HUDEP-2 (cell line): Measurements from ENCODE around the gene NME5.

ENCODE experiments used
- DNase-seq, 76 experiments: peaks; one replicate each; lab custom pipeline; 2025; ENCODE audit not compliant: unreplicated experiment in 76 of 76; lab: John Stamatoyannopoulos, UW

NME5 gene

DNA sequence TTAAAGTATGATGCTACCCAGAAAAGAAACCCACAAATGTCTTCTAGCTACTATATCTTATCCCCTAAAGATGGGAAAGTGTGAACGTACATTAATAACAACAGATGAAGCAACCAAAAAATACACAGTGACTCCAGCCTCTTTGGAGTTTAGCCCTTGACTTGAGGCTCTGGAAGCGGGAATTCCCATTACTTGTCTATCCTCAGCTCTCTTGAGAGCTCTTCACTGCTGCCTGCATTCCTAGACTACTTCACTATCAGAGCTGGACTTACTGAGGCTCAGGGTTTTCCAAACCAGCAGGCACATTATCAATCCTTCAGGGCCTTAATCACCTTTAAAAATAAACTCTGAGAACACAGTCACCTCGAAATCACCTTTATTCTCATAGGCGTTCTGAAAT lies 1.0 kb upstream of the NME5 start:
- DNase-seq = no peak

DNA sequence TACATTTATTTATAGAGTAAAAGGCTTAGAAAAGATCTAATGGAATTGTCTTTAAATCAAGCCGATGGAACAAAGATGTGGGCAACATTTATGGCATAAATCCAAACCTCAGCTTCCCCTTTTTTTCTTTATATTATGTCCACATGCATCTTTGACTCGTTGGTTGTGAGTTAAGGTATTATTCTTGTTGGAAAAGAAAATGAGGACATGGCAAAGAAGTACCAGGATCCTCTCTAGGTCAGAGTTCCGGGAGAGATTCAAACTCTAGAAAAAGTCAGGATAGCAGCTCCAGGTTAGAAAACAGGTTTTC lies 508 bp upstream of the NME5 start:
- no peak for DNase-seq

DNA sequence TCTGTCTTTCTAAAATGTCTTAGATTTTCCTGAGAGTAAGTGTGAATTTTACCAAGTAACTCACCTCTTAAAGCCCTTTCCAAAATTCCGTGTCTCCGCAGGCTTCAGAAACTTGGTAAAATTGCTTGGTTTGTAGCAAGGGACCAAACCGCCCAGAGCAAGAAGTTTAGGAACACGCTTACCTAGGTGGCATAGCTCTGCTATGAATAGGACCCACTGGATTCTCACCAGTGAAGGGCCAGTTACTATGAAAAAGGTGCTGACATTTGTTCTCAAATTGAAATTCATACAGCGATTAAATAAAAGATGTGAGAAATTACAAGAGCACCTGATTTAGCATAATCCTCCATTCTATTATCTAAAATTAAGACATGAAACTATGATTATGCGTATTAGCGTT lies 6.7 kb downstream of the NME5 start:
- no peak for DNase-seq

DNA sequence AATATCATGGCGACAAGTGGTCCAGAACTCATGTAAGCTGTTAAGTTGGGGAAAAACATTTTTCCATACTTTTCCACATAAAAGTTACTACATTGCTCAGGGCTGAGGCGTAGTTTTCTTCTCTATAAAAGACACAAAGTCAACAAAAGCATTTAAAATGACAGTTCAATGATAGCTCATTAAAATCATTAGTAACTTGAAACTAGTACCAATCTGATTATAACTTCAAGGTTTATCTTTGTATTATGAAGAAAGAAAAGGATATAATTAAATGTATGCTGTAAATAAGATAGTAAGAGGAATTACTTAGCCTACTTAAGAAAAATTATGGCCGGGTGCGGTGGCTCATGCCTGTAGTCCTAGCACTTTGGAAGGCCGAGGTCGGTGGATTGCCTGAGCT lies 9.9 kb downstream of the NME5 start:
- DNase-seq = no peak

DNA sequence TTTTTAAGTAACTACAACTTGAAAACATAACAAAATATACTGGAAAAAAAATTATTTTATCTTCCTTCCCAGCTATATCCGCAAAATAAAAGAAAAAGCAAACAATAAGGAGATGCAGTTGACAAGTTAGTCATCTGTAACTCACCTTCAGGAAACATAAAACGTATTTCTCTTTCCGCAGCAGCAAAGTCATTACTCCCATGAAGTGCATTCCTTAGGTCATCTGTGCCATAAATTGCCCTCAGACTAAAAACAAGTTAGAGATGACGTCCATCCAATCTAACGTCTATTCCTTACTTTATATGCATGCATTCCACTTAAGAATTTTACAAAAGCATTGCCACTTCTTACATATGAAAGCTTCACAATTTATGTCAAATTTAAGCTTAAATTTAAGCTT lies 10.9 kb downstream of the NME5 start:
- DNase-seq = no peak

DNA sequence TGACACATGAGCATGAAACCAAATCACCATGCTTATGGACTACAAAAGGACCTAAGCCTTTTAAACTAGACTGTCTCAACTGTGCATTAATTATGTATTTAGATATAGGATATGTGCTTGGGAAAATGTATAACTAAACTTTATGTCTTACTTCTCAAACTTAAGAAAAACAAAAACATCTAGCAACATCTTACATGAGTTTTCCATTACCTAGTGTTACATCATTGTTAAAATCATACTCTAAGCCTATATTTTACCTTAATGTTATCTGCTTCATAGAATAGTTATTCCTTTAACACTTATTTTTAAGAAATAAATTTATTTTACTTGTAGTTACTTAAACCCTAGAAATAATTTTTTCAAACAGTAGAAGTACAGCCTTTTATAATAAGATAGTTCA lies 24.0 kb downstream of the NME5 start:
- no peak for DNase-seq

DNA sequence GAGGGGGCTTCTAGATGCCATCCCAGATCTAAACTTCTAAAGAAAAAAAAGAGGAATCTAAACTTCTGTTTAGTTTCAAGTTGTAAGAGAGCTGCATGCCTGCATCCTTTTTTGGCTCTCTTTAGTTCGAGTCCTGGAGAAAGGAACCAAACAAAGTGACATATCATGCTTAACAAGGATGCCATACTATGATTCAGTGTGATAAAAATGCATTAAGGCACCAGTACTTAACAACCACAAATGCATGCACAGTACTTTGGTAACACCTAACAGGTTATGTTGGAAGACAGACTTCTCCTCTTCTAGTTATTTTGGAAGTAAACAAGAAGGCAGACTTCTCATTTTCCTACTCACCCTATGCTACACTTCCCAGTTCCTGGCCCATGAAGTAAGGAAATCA lies 27.3 kb downstream of the NME5 start:
- DNase-seq = no peak

DNA sequence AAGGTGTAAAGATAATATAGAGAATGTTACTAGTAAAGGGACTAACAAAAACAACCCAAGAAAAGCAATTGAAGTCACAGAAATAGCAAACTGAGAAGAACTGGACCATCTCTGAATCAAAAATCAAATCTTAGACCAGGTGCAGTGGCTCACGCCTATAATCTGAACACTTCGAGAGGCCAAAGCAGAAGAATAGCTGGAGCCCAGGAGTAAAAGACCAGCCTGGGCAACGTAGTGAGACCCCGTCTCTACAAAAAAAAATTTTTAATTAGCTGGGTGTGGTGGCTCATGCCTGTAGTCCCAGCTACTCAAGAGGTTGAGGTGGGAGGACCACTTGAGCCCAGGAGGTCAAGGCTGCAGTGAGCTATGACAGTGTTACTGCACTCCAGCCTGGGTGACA lies 28.0 kb downstream of the NME5 start:
- DNase-seq = no peak

DNA sequence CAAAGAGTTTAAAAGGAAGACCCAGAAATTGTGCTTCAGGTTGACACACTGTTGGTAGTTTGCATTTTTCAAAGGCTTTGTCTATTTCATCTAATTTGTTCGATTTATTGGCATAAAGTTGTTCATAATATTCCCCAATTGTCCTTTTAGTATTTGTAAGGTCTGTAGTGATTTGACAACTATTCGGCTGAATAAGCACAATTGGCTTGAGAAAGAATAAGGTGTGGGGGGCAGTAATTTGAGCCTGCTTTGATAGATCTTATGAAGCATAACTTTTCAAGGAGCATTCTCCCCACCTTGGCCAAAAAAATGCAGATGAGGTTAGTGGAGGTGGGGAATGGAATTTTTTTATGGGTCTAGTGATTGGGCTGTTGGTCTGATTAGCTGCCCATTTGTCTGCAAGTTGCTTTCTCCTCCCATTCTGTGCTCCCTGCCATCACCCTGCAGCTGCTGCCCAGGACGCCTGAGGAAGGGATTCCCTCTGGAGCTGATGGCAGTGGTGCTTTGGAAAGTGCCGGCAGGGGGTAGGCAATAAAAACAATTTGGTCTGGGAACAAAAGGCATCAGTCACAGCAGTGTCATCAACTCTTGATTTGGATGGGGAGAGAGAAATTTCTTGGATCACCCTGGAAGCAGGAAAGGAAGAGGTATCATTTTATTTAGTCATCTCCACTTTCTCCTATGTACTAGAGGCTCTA lies 28.8 kb downstream of the NME5 start:
- DNase-seq = no peak

DNA sequence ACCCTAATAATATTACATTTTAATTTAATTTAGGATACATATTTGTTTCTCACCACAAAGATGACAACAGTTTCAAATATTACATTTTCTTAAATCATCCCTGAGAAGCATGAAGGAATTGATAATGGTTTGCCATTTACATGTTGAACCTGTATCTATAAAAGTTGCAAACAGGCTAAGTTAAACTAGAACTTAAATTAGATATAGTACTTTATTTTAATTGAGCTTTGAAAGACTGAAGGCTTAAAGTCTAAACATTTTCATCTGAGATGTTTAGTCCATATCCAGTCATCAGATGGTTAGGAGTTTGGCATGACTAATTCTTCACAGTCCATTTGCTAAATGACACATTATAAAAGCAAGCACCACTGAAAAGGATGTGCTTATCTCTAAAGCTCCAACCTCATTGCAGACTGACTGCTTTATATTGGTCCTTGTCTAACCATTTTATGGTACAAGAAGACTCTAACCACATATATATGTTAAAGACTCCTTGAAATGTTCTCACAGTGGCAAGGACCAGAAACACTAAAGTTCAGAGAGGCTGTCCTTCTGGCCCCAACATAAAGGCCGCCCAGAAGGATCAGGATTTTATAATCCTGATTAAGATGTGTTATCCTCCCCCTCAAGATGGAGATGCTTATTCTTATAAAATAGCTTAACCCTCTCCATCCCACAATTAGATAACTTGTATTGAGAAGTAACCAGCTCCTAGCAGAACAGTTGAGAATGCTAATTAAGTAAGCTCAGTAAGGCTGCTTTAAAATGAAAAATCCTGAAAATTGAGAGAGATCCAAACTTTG lies 29.6 kb downstream of the NME5 start:
- no peak for DNase-seq

DNA sequence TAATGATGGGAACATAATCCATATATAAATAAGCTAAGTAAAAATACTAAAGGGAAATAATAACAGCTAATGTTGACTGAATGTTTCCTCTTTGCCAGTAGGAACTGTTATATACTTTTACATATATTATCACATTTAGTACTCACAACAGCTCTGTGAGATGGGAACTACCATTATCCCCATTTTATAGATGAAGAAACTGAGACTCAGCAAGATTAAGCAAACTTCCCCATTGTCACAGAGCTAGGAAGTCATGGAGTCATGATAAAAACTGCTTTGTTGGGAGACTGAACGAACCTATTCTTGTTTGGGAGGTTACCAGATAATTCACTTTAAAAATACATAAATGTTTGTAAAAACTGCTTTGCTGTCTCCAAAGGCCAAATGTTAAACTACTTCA lies 32.0 kb downstream of the NME5 start:
- DNase-seq = no peak

DNA sequence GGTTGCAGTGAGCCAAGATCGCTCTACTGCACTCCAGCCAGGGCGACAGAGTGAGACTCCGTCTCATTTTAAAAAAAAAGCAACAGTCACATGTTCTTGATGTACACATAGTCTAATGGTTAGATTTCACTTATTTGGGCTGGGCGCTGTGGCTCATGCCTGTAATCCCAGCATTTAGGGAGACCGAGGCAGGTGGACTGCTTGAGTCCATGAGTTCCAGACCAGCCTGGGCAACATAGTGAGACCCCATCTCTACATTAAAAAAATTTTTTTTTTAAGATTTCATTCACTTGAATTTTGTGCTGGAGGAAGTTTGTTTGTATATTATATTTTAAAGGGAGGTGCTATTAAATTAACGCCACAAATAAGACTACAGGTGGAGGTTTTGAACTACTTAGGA lies 33.5 kb downstream of the NME5 start:
- no peak for DNase-seq

DNA sequence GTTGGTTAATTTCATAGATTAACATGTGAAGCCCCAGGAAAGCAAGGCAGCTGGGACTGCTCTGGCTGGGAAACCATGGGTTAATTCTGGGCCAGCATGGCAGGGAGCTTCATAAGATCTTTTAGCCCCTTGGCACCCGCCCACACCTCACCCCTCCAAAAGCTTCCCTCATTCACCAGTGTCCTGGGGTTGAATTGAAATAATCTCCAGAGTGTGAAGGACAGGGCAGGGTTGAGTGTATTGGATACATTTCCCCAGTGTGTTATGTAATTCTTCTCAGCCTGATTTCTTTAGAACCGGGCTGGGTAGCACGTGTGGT lies 36.0 kb downstream of the NME5 start:
- no peak for DNase-seq

DNA sequence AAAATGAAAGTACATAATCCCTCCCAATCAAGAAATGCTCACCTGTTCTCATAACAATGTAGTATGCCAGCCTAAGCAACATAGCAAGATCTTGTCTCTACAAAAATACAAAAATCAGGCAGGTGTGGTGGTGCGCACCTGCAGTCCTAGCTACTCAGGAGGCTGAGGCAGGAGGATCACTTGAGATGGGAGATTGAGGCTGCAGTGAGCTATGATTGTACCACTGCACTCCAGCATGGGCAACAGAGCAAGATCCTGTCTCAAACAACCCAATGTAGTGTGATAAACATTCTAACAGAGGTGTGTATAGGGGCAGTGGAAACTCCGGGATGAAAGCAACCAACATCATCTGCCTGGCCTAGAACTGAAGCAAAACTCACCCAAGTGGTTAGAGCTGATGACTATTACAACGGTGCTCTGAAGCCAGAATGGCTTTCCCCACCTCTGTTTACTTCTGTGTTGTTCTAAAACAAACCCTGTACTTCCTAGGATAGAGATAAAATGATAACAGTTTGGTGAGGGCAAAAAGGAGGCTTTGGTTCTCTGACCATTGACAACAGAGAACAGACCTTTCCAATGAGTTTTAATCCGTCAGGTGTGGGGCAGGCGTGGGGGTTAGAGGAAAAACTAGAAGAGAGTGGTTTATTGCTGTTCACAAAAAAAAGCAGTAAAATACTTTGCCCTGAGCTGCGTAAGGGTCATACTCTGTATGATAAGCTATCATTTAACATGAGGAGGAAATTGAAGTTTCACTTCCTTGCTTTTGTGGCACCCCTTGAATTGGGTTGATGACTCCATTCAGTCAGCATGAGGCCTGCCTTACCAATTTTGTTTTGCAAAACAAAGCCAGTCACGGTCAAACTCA lies 36.5 kb downstream of the NME5 start:
- DNase-seq = no peak

DNA sequence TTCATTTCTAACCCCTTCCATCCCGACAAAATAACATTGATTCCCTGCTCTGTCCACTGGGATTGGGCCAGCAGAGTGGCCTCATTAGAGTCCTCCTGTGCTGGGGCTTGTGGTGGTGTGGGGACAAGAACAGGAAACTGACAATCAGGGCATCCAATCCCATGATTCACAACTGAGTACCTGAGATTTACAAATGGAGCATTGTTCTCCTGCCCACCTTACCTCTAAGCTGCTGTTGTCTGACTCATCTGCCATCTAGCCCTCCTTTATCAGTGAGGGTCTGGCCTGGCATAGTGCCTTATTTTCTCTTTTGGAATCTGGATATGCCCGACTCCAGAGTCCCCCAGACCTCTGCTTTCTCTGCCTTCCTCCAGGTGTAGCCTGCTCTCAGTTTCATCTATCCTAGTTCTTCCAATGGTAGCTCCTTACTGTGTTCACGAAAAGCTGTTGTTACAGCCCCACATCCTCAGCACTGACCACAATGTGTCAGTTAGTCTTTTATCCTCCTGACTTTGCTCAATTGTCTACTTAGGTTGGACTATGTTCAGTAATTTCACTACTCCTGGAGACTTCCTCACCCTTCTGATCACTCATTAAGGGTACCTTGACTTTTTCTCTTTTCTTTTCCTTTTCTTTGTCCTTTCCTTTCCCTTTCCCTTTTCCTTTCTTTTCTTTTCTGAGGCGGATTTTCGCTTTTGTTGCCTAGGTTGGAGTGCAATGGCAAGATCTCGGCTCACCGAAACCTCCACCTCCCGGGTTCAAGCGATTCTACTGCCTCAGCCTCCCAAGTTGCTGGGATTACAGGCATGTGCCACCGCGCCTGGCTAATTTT lies 42.0 kb downstream of the NME5 start:
- no peak for DNase-seq

DNA sequence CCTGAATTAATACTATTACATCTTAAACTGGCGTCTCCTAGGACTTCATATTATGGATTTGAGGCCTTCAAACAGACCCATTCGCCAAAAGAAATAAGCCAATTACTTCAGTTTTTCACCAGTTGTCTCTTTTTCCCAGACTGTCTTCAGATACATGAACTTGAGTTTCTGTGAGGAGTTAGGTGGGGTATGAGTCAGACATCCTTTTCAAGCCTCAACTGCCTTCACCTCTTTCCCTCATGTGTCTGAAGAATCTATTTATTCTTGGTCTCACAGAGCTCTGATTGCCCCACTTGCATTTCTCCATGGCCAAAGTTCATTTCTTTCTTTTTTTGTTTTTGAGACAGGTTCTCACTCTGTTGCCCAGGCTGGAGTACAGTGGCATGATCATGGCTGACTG lies 42.9 kb downstream of the NME5 start:
- no peak for DNase-seq

DNA sequence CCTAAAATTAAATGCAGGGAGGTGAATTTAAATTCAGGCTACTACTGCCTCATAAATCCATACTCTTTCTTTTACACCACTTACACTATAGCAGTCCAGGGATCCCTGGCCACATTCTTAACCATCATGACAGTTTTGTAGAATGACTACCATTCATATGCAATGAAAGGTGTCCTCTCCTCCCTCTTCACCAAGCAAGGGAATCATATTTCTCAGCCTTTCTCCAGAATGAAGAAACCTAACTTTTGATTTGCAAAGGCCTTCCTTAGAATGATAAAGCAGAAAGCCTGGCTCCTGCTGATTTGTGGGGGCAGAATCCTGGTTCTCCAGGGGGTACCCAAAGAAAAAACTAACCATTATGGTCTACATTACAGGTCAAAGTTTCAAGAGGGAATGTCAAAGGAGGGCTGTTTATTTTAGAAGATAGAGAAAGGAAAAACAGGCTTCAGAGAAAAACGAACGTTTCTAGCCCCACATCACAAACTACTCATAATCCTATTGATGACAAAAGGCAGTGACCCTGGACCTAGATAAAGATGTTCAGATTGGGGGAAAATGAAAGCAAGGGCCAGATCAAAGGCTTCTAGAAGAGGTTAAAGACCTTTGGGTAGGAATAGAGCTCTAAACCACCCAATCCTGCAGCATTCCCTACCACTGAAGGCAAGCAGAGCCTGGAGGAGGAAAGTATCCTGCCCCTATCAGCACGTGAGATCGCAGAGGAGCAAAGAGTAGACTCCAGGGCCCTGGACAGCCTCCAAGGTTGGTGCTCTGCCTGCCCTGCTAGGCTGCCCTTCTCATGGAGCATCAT lies 43.9 kb downstream of the NME5 start:
- DNase-seq = no peak

DNA sequence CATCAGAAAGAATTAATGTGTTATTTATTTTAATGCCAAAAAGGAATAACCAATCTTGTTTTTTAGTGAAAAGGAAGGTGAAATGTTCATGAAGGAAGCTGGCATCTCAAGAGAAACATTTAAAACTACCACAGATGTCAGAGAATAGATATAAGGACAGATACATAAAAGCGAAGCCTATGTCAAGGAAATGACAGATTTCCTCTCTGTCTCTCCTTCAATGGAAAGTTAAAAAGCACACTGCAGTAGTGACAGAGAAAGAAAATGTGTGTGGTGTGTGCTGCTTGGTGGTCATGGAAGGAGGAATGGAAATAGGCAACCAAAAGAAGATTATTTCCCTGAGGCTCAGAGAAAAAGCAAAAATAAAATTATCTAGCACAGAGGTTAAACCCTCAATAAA lies 46.2 kb downstream of the NME5 start:
- DNase-seq = no peak

DNA sequence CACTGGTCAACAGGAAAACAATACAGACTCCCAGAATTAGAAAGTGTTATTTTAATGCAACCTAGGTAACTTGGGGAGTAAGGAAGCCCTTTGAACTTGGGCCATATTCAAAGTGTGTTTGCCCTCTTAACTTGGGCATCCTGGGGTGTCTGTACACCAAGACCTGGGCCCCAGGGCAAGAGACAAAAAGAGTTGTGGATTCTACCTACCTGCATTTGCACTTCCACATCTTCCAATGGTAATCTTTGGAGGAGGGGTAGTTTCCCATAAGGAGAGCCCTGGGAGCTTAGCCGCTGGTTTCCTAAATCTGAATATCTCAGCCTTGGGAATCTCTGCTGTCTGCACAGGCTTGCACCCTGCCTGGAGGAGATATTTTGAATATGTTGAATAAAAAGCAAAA lies 46.9 kb downstream of the NME5 start:
- DNase-seq = no peak

DNA sequence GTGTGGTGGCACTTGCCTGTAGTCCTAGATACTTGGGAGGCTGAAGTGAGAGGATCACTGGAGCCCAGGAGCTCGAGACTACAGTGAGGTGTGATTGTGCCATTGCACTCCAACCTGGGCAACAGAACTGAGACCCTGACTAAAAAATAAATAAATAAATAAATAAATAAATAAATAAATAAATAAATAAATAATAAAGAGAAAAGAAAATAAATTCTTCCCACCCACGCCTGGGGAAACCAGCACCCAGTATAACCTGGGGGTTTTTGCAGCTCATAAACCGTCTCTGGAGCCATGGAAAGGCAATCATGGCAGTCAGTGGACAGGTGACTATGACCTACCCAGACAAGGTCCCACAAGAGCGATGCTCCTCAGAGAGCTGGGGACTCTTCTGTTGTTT lies 47.5 kb downstream of the NME5 start:
- no peak for DNase-seq
